GM19452 (cell line): ENCODE data around the gene GBP3.
"Not testable (repeated sequence)": the region's sequence is repeated elsewhere in the genome, so short reads cannot be mapped to it uniquely, and the experiment has no call there.

Source experiments
- ATAC-seq: cut with Tn5 transposase; IDR thresholded peaks from one replicate; pipeline ENCODE4 v1.9.1; 2021; ENCODE audit not compliant: unreplicated experiment

Gene GBP3

GRCh38 chr1:89041119-89041641 is 18.5 kb upstream of the GBP3 start:
- peak; percentile 92 for ATAC-seq

GRCh38 chr1:89040315-89040626 is 17.6 kb upstream of the GBP3 start:
- no peak for ATAC-seq

- no peak for ATAC-seq
These were observed 14.5 kb upstream of the GBP3 start for GRCh38 chr1:89037186-89037585.

- ATAC-seq, result no peak
These were observed 12.4 kb upstream of the GBP3 start for GRCh38 chr1:89035080-89035479.

GRCh38 chr1:89034004-89034403 is 11.3 kb upstream of the GBP3 start:
- not testable (repeated sequence) for ATAC-seq

- not testable (repeated sequence) for ATAC-seq
These were observed 6.4 kb upstream of the GBP3 start for GRCh38 chr1:89029051-89029450.

GRCh38 chr1:89025928-89026327 is 3.3 kb upstream of the GBP3 start:
- ATAC-seq, result no peak

- no peak for ATAC-seq
These were observed 360 bp upstream of the GBP3 start for GRCh38 chr1:89023026-89023425.

- not testable (repeated sequence) for ATAC-seq
These were observed 4.3 kb downstream of the GBP3 start for GRCh38 chr1:89018318-89018717.

- no peak for ATAC-seq
These were observed 14.2 kb downstream of the GBP3 start for GRCh38 chr1:89008511-89008910.

GRCh38 chr1:89005286-89006151 is 17.1 kb downstream of the GBP3 start:
- ATAC-seq, result no peak

- not testable (repeated sequence) for ATAC-seq
These were observed 20.5 kb downstream of the GBP3 start for GRCh38 chr1:89002176-89002575.

GRCh38 chr1:89001510-89001909 is 21.2 kb downstream of the GBP3 start:
- ATAC-seq, result no peak

GRCh38 chr1:88998716-88999115 is 23.9 kb downstream of the GBP3 start:
- peak; percentile 78 for ATAC-seq

- ATAC-seq, result no peak
These were observed 32.2 kb downstream of the GBP3 start for GRCh38 chr1:88990426-88990825.

GRCh38 chr1:88985692-88986091 is 37.0 kb downstream of the GBP3 start:
- ATAC-seq, result no peak

GRCh38 chr1:88985032-88985431 is 37.6 kb downstream of the GBP3 start:
- ATAC-seq, result no peak

- ATAC-seq, result no peak
These were observed 38.1 kb downstream of the GBP3 start for GRCh38 chr1:88984569-88984968.

GRCh38 chr1:88983791-88984559 is 38.7 kb downstream of the GBP3 start:
- no peak for ATAC-seq

GRCh38 chr1:88982055-88982454 is 40.6 kb downstream of the GBP3 start:
- ATAC-seq, result no peak

- ATAC-seq, result not testable (repeated sequence)
These were observed 41.2 kb downstream of the GBP3 start for GRCh38 chr1:88981506-88981905.

GRCh38 chr1:88980870-88981269 is 41.8 kb downstream of the GBP3 start:
- no peak for ATAC-seq
